ENCODE measurements around the gene IGF1R. TPM values are rescaled to one million over a fixed set of nuclear protein-coding genes. Genes with fewer than 3 reads are reported as not detected.
A peak's percentile ranks its signal among the peaks of the same experiment; 100 is the strongest.

Gene IGF1R
- total RNA-seq, 2 donors from 2014 or later = 115 to 119 TPM

DNA sequence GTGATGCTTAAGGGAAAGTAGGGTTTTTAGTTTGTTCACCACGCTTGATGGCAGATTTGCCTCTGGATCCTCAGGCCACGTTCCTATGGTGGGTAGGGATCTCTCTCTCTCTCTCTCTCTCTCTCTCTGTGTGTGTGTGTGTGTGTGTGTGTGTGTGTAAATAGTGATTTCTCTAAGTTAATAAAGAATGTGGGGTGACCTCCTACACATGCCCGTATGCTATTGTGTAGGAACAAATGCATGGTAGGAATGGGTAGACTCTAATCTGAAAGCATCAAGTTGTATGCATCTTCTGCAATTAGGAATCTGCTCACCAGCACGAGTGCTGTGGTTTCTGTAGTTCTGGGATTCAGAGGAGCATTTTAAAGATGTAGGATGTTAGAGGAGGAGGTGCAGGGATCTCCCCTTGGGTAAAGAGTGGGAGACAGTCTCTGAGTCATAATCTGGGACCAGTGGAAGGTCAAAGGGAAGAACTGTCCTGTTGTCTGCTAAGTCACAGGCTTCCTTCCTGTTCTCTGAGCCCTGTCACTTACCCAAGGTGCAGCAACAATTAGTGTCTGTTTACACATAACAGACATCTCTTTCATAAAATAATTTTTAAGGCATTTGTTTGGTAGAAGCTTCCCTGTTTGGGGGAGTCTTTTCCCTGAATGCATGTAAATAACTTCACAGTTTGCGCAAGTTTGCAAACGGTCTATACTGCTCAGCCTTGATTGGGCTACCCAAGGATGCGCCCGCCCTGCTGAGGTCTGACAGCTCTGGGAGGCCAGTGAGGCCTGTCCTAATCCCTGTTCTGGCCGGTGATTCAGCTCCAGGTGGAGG lies 139.8 kb downstream of the IGF1R start:
- H3K36me3 ChIP-seq (ENCODE audit: control insufficient read depth, insufficient read depth, low read length) = no peaks in the 10 kb centered on the region
- Mint-ChIP-seq H3K4me1 (peaks cover 89% of the 10 kb centered on the region), H3K27ac (peak overlapping the region; percentile 5), H3K36me3 (ENCODE audit: low read depth) (no peaks in the 10 kb centered on the region), H3K4me3 (no peak overlapping the region), H3K9me3 (no peaks in the 10 kb centered on the region), H3K27me3 (ENCODE audit: insufficient read depth) (no peaks in the 10 kb centered on the region)
- H3K9me3 ChIP-seq (ENCODE audit: control insufficient read depth, low read length) = no peaks in the 10 kb centered on the region
- no peak overlapping the region for H3K9ac ChIP-seq (ENCODE audit: extremely low read depth, low read length, poor library complexity, severe bottlenecking)
- H3K4me1 ChIP-seq (ENCODE audit: control insufficient read depth, insufficient read depth, low read length) = peaks cover 35% of the 10 kb centered on the region
- no peaks in the 10 kb centered on the region for H3K27me3 ChIP-seq (ENCODE audit: control insufficient read depth, insufficient read depth, low read length, poor library complexity, severe bottlenecking)
- DNase-seq = peak; percentile 65
- no peak overlapping the region for H3K4me3 ChIP-seq (ENCODE audit: low read length)
- 77 to 81% methylated on average over 5 to 9 of the region's 9 CpGs for WGBS, 2 experiments (ENCODE audit: insufficient coverage in 1 of 2, insufficient read length in 1 of 2)
- no peak overlapping the region for H3K27ac ChIP-seq (ENCODE audit: low read depth, low read length)
- TF ChIP-seq, protein P1, sequence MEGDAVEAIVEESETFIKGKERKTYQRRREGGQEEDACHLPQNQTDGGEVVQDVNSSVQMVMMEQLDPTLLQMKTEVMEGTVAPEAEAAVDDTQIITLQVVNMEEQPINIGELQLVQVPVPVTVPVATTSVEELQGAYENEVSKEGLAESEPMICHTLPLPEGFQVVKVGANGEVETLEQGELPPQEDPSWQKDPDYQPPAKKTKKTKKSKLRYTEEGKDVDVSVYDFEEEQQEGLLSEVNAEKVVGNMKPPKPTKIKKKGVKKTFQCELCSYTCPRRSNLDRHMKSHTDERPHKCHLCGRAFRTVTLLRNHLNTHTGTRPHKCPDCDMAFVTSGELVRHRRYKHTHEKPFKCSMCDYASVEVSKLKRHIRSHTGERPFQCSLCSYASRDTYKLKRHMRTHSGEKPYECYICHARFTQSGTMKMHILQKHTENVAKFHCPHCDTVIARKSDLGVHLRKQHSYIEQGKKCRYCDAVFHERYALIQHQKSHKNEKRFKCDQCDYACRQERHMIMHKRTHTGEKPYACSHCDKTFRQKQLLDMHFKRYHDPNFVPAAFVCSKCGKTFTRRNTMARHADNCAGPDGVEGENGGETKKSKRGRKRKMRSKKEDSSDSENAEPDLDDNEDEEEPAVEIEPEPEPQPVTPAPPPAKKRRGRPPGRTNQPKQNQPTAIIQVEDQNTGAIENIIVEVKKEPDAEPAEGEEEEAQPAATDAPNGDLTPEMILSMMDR (conservative IDR thresholded peaks at IDR 0.05) = no peak

DNA sequence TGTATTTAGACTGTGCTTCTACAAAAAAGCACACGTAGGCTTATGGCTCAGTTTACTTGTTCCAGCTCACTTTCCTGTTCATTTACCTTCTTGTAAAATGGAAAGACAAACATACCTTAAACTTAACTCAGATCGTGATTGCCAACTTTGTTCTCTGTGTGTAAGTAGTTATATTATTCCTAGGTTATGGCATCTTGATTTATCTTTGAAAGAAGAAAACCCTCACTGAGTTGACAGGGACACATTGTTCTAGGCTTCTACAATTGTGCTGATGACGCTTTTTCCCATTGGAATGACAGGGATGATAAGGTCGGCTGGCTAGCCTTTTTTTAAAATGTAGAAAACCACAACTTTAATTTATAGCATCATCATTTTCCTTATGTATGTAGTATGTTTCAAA lies 140.7 kb downstream of the IGF1R start:
- TF ChIP-seq, protein P1 (conservative IDR thresholded peaks at IDR 0.05) = no peak
- Histone ChIP-seq H3K4me3 (ENCODE audit: low read length) (no peak overlapping the region), H3K9ac (ENCODE audit: extremely low read depth, low read length, poor library complexity, severe bottlenecking) (no peak overlapping the region), H3K27ac (ENCODE audit: low read depth, low read length) (no peak overlapping the region), H3K4me1 (ENCODE audit: control insufficient read depth, insufficient read depth, low read length) (peaks cover 42% of the 10 kb centered on the region), H3K9me3 (ENCODE audit: control insufficient read depth, low read length) (no peaks in the 10 kb centered on the region), H3K27me3 (ENCODE audit: control insufficient read depth, insufficient read depth, low read length, poor library complexity, severe bottlenecking) (no peaks in the 10 kb centered on the region), H3K36me3 (ENCODE audit: control insufficient read depth, insufficient read depth, low read length) (no peaks in the 10 kb centered on the region)
- H3K9me3 Mint-ChIP-seq = no peaks in the 10 kb centered on the region
- no peak overlapping the region for H3K4me3 Mint-ChIP-seq
- peaks cover 94% of the 10 kb centered on the region for H3K4me1 Mint-ChIP-seq
- 88% methylated on average over 4 of the region's 4 CpGs; no CpG with 5 or more reads in 1 of the 2 experiments for WGBS, 2 experiments (ENCODE audit: insufficient coverage in 1 of 2, insufficient read length in 1 of 2)
- DNase-seq = no peak
- H3K36me3 Mint-ChIP-seq (ENCODE audit: low read depth) = no peaks in the 10 kb centered on the region
- no peaks in the 10 kb centered on the region for H3K27me3 Mint-ChIP-seq (ENCODE audit: insufficient read depth)
- no peak overlapping the region for H3K27ac Mint-ChIP-seq

GRCh38 chr15:98790270-98790669 lies 141.9 kb downstream of the IGF1R start:
- Mint-ChIP-seq H3K4me1 (peaks cover 98% of the 10 kb centered on the region), H3K4me3 (no peak overlapping the region), H3K27ac (peak overlapping the region; percentile 12), H3K36me3 (ENCODE audit: low read depth) (no peaks in the 10 kb centered on the region), H3K9me3 (no peaks in the 10 kb centered on the region), H3K27me3 (ENCODE audit: insufficient read depth) (no peaks in the 10 kb centered on the region)
- WGBS, 2 experiments (ENCODE audit: insufficient coverage in 1 of 2, insufficient read length in 1 of 2) = 77 to 79% methylated on average over 4 to 5 of the region's 5 CpGs
- TF ChIP-seq, protein P1 (conservative IDR thresholded peaks at IDR 0.05) = no peak
- Histone ChIP-seq H3K9ac (ENCODE audit: extremely low read depth, low read length, poor library complexity, severe bottlenecking) (no peak overlapping the region), H3K9me3 (ENCODE audit: control insufficient read depth, low read length) (no peaks in the 10 kb centered on the region), H3K4me1 (ENCODE audit: control insufficient read depth, insufficient read depth, low read length) (peaks cover 49% of the 10 kb centered on the region), H3K27me3 (ENCODE audit: control insufficient read depth, insufficient read depth, low read length, poor library complexity, severe bottlenecking) (no peaks in the 10 kb centered on the region), H3K27ac (ENCODE audit: low read depth, low read length) (no peak overlapping the region), H3K4me3 (ENCODE audit: low read length) (no peak overlapping the region), H3K36me3 (ENCODE audit: control insufficient read depth, insufficient read depth, low read length) (no peaks in the 10 kb centered on the region)
- DNase-seq = no peak
